Neural progenitor cell (in vitro differentiated cells): Measurements from ENCODE around the gene GTPBP6. TPM values are rescaled to one million over a fixed set of nuclear protein-coding genes. Genes with fewer than 3 reads are reported as not detected.
"Not testable (repeated sequence)": the region's sequence is repeated elsewhere in the genome, so short reads cannot be mapped to it uniquely, and the experiment has no call there.

Source experiments
- DNase-seq: peaks from one replicate; pipeline ENCODE4 v3.0.0-alpha.2; 2016; ENCODE audit warnings: low spot score
- H2AFZ ChIP-seq: fragments of 200-600 bp; sonication (generic); replicated peaks from 2 replicates; pipeline ENCODE4 v1.6.1; 2016; ENCODE audit warnings: antibody characterized with exemption
- H3F3A ChIP-seq: fragments of 200-600 bp; sonication (generic); 2 replicates; pipeline ENCODE4 v1.6.1; 2016; ENCODE audit warnings: antibody characterized with exemption, low read depth
- H3K27ac ChIP-seq: fragments of 200-600 bp; sonication (generic); 2 replicates; pipeline ENCODE4 v1.5.1; 2016; ENCODE audit warnings: mild to moderate bottlenecking
- H3K27me3 ChIP-seq: fragments of 200-600 bp; sonication (generic); 2 replicates; pipeline ENCODE4 v1.6.1; 2016; ENCODE audit warnings: mild to moderate bottlenecking, moderate library complexity
- H3K36me3 ChIP-seq: fragments of 200-600 bp; sonication (generic); 2 replicates; pipeline ENCODE4 v1.5.1; 2016
- H3K4me1 ChIP-seq: fragments of 200-600 bp; sonication (generic); 2 replicates; pipeline ENCODE4 v1.6.1; 2016; ENCODE audit warnings: mixed run types
- H3K4me2 ChIP-seq: fragments of 200-600 bp; sonication (generic); 2 replicates; pipeline ENCODE4 v1.6.1; 2016
- H3K4me3 ChIP-seq: fragments of 200-600 bp; sonication (generic); 2 replicates; pipeline ENCODE4 v1.5.1; 2016
- H3K79me2 ChIP-seq: fragments of 200-600 bp; sonication (generic); 2 replicates; pipeline ENCODE4 v1.6.1; 2016; ENCODE audit warnings: low read depth
- H3K9ac ChIP-seq: fragments of 200-600 bp; sonication (generic); 2 replicates; pipeline ENCODE4 v1.6.1; 2016
- H3K9me3 ChIP-seq: fragments of 200-600 bp; sonication (generic); 2 replicates; pipeline ENCODE4 v1.5.1; 2016; ENCODE audit warnings: low read depth
- H4K20me1 ChIP-seq: fragments of 200-600 bp; sonication (generic); 2 replicates; pipeline ENCODE4 v1.6.1; 2016; ENCODE audit warnings: low read depth
- H3K27ac Mint-ChIP-seq: 3 replicates; pipeline ENCODE4 v1.8.0; 2021; ENCODE audit warnings: mixed read lengths
- H3K27me3 Mint-ChIP-seq: 2 replicates; pipeline ENCODE4 v1.8.0; 2022; ENCODE audit warnings: low read depth, mild to moderate bottlenecking, inconsistent platforms, moderate library complexity, mixed read lengths; ENCODE audit not compliant: insufficient read depth
- H3K36me3 Mint-ChIP-seq: 3 replicates; pipeline ENCODE4 v1.8.0; 2021; ENCODE audit warnings: mixed read lengths
- H3K4me1 Mint-ChIP-seq: 3 replicates; pipeline ENCODE4 v1.8.0; 2021; ENCODE audit warnings: mixed read lengths
- H3K4me3 Mint-ChIP-seq: 3 replicates; pipeline ENCODE4 v1.8.0; 2021; ENCODE audit warnings: mild to moderate bottlenecking, moderate library complexity, mixed read lengths
- H3K9me3 Mint-ChIP-seq: 3 replicates; pipeline ENCODE4 v1.8.0; 2020; ENCODE audit warnings: mixed read lengths
- CTCF ChIP-seq: fragments of 200-600 bp; sonication (generic); IDR thresholded peaks from 2 replicates; pipeline ENCODE4 v1.5.1; 2017; ENCODE audit warnings: antibody characterized with exemption, mild to moderate bottlenecking
- EZH2 ChIP-seq: fragments of 200-600 bp; sonication (generic); IDR thresholded peaks from 2 replicates; pipeline ENCODE4 v1.6.1; 2017; ENCODE audit warnings: antibody characterized with exemption, mild to moderate bottlenecking, moderate library complexity
- EZH2phosphoT487 ChIP-seq: fragments of 200-600 bp; sonication (generic); IDR thresholded peaks from 2 replicates; pipeline ENCODE4 v1.6.1; 2017; ENCODE audit warnings: antibody characterized with exemption
- total RNA-seq: library from RNA; depleted of rRNA; stranded (reverse); fragments of >200 nt; gene quantifications from 2 replicates; pipeline ENCODE4 v1.2.3, GENCODE V29; 2015; ENCODE audit warnings: low replicate concordance

GTPBP6 gene
- total RNA-seq, 1 donor from 2014 or later: 16.6 TPM

DNA sequence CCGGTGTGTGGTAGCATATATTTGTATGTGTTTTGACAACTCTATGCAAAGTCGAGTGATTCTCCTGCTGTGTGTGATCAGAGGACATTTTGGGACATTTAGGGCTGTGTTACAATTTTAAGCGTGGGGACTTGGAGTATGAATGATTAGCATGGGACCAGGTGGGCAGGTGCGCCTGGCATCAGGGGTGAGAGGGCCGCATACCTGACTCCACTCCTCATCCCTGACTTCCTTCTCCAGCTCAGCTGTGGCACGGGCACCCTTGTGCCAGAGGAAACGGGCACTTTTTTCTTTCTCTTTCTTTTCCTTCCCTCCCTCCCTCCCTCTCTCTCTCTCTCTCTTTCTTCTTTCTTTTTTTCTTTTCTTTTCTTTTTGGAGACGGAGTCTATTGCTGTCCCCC, 53.1 kb downstream of the GTPBP6 start:
- no peak overlapping the region for H3K4me2 ChIP-seq
- H3K9ac ChIP-seq: no peak overlapping the region
- H3K36me3 ChIP-seq: no peaks in the 10 kb centered on the region
- H3K79me2 ChIP-seq: no peaks in the 10 kb centered on the region
- peaks cover 15% of the 10 kb centered on the region for H3F3A ChIP-seq
- H3K27ac Mint-ChIP-seq: no peak overlapping the region
- H3K27ac ChIP-seq: no peak overlapping the region
- no peak overlapping the region for H3K4me3 Mint-ChIP-seq
- no peaks in the 10 kb centered on the region for H3K27me3 ChIP-seq
- peaks cover 12% of the 10 kb centered on the region for H3K4me1 Mint-ChIP-seq
- DNase-seq: no peak
- H3K4me1 ChIP-seq: no peaks in the 10 kb centered on the region
- H3K36me3 Mint-ChIP-seq: no peaks in the 10 kb centered on the region
- TF ChIP-seq EZH2 (no peak), CTCF (no peak)
- H4K20me1 ChIP-seq: no peaks in the 10 kb centered on the region
- H3K9me3 Mint-ChIP-seq: no peaks in the 10 kb centered on the region
- H2AFZ ChIP-seq: no peak overlapping the region
- H3K9me3 ChIP-seq: no peaks in the 10 kb centered on the region
- no peak overlapping the region for H3K4me3 ChIP-seq
- H3K27me3 Mint-ChIP-seq: peaks cover 2% of the 10 kb centered on the region

GRCh38 chrX:264634-265455, 53.8 kb downstream of the GTPBP6 start:
- no peak overlapping the region for H3K9ac ChIP-seq
- Mint-ChIP-seq H3K4me3 (no peak overlapping the region), H3K9me3 (no peaks in the 10 kb centered on the region), H3K27ac (no peak overlapping the region), H3K27me3 (peaks cover 4% of the 10 kb centered on the region), H3K36me3 (no peaks in the 10 kb centered on the region), H3K4me1 (peaks cover 14% of the 10 kb centered on the region)
- no peaks in the 10 kb centered on the region for H3K9me3 ChIP-seq
- H3K27ac ChIP-seq: no peak overlapping the region
- no peaks in the 10 kb centered on the region for H3K79me2 ChIP-seq
- peaks cover 3% of the 10 kb centered on the region for H3K4me1 ChIP-seq
- no peaks in the 10 kb centered on the region for H3K36me3 ChIP-seq
- no peaks in the 10 kb centered on the region for H4K20me1 ChIP-seq
- peaks cover 21% of the 10 kb centered on the region for H3F3A ChIP-seq
- H2AFZ ChIP-seq: no peak overlapping the region
- no peak overlapping the region for H3K4me3 ChIP-seq
- no peak for DNase-seq
- H3K4me2 ChIP-seq: no peak overlapping the region
- H3K27me3 ChIP-seq: no peaks in the 10 kb centered on the region
- TF ChIP-seq EZH2phosphoT487: no peak
- TF ChIP-seq CTCF: no peak

DNA sequence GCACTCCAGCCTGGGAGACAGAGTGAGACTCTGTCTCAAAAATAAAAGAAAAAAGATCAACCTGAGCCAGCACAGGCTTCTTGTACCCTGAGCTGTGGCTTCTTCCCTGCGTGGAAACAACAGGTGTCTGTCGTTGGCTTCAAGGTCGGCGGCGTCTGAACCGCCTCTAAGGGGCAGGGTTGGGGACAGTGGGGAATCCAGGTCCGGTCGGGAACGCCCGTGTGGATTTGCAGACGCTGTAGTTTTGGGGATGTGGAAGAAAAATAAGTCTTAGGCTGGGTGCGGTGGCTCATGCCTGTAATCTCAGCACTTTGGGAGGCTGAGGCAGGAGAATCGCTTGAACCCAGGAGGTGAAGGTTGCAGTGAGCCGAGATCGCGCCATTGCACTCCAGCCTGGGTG, 54.6 kb downstream of the GTPBP6 start:
- not testable (repeated sequence) for H3K27me3 ChIP-seq, H3K27me3 Mint-ChIP-seq, H4K20me1 ChIP-seq, H3K4me1 ChIP-seq, H3K4me3 Mint-ChIP-seq, H3K36me3 ChIP-seq, H3K9me3 Mint-ChIP-seq, H3K27ac ChIP-seq, H3K79me2 ChIP-seq, H3K4me3 ChIP-seq, H3K27ac Mint-ChIP-seq, H3K9ac ChIP-seq, H3K36me3 Mint-ChIP-seq, H3K9me3 ChIP-seq, H2AFZ ChIP-seq, H3K4me2 ChIP-seq, DNase-seq
- H3F3A ChIP-seq: peaks cover 23% of the 10 kb centered on the region
- H3K4me1 Mint-ChIP-seq: peaks cover 16% of the 10 kb centered on the region

- Histone ChIP-seq H3K27me3 (no peaks in the 10 kb centered on the region), H3F3A (peaks cover 19% of the 10 kb centered on the region), H3K27ac (no peak overlapping the region), H3K9me3 (no peaks in the 10 kb centered on the region), H3K4me1 (peaks cover 6% of the 10 kb centered on the region), H3K4me2 (no peak overlapping the region), H2AFZ (no peak overlapping the region), H3K4me3 (no peak overlapping the region), H3K9ac (no peak overlapping the region), H3K79me2 (no peaks in the 10 kb centered on the region), H3K36me3 (no peaks in the 10 kb centered on the region), H4K20me1 (no peaks in the 10 kb centered on the region)
- TF ChIP-seq EZH2 (no peak), CTCF (no peak)
- Mint-ChIP-seq H3K27me3 (peaks cover 4% of the 10 kb centered on the region), H3K4me1 (peaks cover 16% of the 10 kb centered on the region), H3K27ac (no peak overlapping the region), H3K9me3 (no peaks in the 10 kb centered on the region), H3K4me3 (no peak overlapping the region), H3K36me3 (no peaks in the 10 kb centered on the region)
- DNase-seq: no peak
Measured at GRCh38 chrX:262381-262909, 56.2 kb downstream of the GTPBP6 start.
